ENCODE measurements around the gene ZNF30. TPM values are rescaled to one million over a fixed set of nuclear protein-coding genes. Genes with fewer than 3 reads are reported as not detected.
"Not testable (repeated sequence)": the region's sequence is repeated elsewhere in the genome, so short reads cannot be mapped to it uniquely, and the experiment has no call there.

ZNF30 gene
- total RNA-seq, 5 donors from 2014 or later (not counting 1 experiment from before 2014, with no cell fraction given), result 3.2 to 10.5 (median 8.7) TPM

- H3K36me3 ChIP-seq (ENCODE audit: control insufficient read depth in 2 of 2, extremely low read depth in 1 of 2, insufficient read depth in 1 of 2, low read length in 1 of 2), result peaks cover 28 to 35% of the 10 kb centered on the region in 2 donors
- Mint-ChIP-seq H3K4me3 (peak overlapping the region; percentile 93 to 97 (median 95)), H3K27me3 (no peaks in the 10 kb centered on the region), H3K4me1 (peaks cover 24 to 34% (median 26%) of the 10 kb centered on the region in 3 donors), H3K27ac (peak overlapping the region; percentile 95), H3K36me3 (peaks cover 60% of the 10 kb centered on the region), H3K9me3 (peaks cover 20 to 57% (median 36%) of the 10 kb centered on the region in 3 donors)
- DNase-seq (no peak), ATAC-seq (replicated peaks in 1 of 4) (peak; percentile 4 to 16 (median 12))
- WGBS (ENCODE audit: insufficient coverage), result 33% methylated on average over 10 of the region's 14 CpGs
- no peaks in the 10 kb centered on the region for H3K27me3 ChIP-seq (replicated peaks in 1 of 2; ENCODE audit: control insufficient read depth in 2 of 2, extremely low read depth in 1 of 2, insufficient read depth in 2 of 2, low read length in 1 of 2)
- peaks cover 14% of the 10 kb centered on the region for H3K9me3 ChIP-seq
- peak overlapping the region; percentile 62 to 78 for H3K4me3 ChIP-seq (ENCODE audit: control insufficient read depth in 1 of 2, extremely low read depth in 1 of 2, low read length in 1 of 2)
- H3K4me1 ChIP-seq (ENCODE audit: control insufficient read depth in 1 of 2, extremely low read depth in 1 of 2, insufficient read depth in 2 of 2, low read length in 2 of 2), result peaks cover 3 to 31% of the 10 kb centered on the region in 2 experiments
- CTCF ChIA-PET, result interaction anchor here in 1 of 2 donors (1.6 kb wide), 1 partner anchor 52 kb away, joined by 4 read pairs; no protein-coding TSS in a partner anchor
- peak overlapping the region; percentile 72 for H3K27ac ChIP-seq (ENCODE audit: low read length)
- POLR2A ChIA-PET, result interaction anchor here in 1 of 2 donors (0.6 kb wide), 1 partner anchor 36 kb away, joined by 3 read pairs; no protein-coding TSS in a partner anchor
These were observed 36.2 kb downstream of the ZNF30 start for GRCh38 chr19:34962687-34963572.

- ATAC-seq (replicated peaks in 1 of 4), result peak; percentile 64 to 73 (median 70)
- ChIA-PET POLR2A (no interaction called here), CTCF (interaction anchor here in 1 of 2 donors (1.6 kb wide), 1 partner anchor 51 kb away, joined by 4 read pairs; no protein-coding TSS in a partner anchor)
- Mint-ChIP-seq H3K27me3 (no peaks in the 10 kb centered on the region), H3K36me3 (peaks cover 55% of the 10 kb centered on the region), H3K4me3 (peak within 1 kb of the TSS; percentile 93 to 97 (median 95)), H3K27ac (peak within 1 kb of the TSS; percentile 95), H3K9me3 (peaks cover 20 to 55% (median 40%) of the 10 kb centered on the region in 3 donors), H3K4me1 (peaks cover 24 to 34% (median 26%) of the 10 kb centered on the region in 3 donors)
- WGBS (ENCODE audit: insufficient coverage), result under 1% methylated on average over 78 of the region's 78 CpGs
- Histone ChIP-seq H3K4me1 (ENCODE audit: control insufficient read depth in 1 of 2, extremely low read depth in 1 of 2, insufficient read depth in 2 of 2, low read length in 2 of 2) (peaks cover 3 to 31% of the 10 kb centered on the region in 2 experiments), H3K36me3 (ENCODE audit: control insufficient read depth in 2 of 2, extremely low read depth in 1 of 2, insufficient read depth in 1 of 2, low read length in 1 of 2) (peaks cover 19 to 26% of the 10 kb centered on the region in 2 donors), H3K4me3 (ENCODE audit: control insufficient read depth in 1 of 2, extremely low read depth in 1 of 2, low read length in 1 of 2) (peak within 1 kb of the TSS; percentile 62 to 78), H3K27me3 (replicated peaks in 1 of 2; ENCODE audit: control insufficient read depth in 2 of 2, extremely low read depth in 1 of 2, insufficient read depth in 2 of 2, low read length in 1 of 2) (no peaks in the 10 kb centered on the region), H3K27ac (ENCODE audit: low read length) (peak within 1 kb of the TSS; percentile 72), H3K9me3 (peaks cover 6% of the 10 kb centered on the region)
- peak in 29 of 35 experiments; percentile 6 to 57 (median 26) for DNase-seq
These were observed 37.1 kb downstream of the ZNF30 start, which contains the start of gene ZNF792 for GRCh38 chr19:34963573-34964406. Gene ZNF792 (minus strand): TSS chr19:34964229. CDS start chr19:34963662, 567 bp downstream.

- no peak for DNase-seq
- no CpG with 5 or more reads among the region's 6 CpGs for WGBS (ENCODE audit: insufficient coverage)
- peaks cover 3 to 31% of the 10 kb centered on the region in 2 experiments for H3K4me1 ChIP-seq (ENCODE audit: control insufficient read depth in 1 of 2, extremely low read depth in 1 of 2, insufficient read depth in 2 of 2, low read length in 2 of 2)
- peaks cover 11 to 18% of the 10 kb centered on the region in 2 donors for H3K36me3 ChIP-seq (ENCODE audit: control insufficient read depth in 2 of 2, extremely low read depth in 1 of 2, insufficient read depth in 1 of 2, low read length in 1 of 2)
- peaks cover 47% of the 10 kb centered on the region for H3K36me3 Mint-ChIP-seq
- H3K27ac ChIP-seq (ENCODE audit: low read length), result no peak overlapping the region
- CTCF ChIA-PET, result no interaction called here
- H3K4me3 Mint-ChIP-seq, result peak overlapping the region; percentile 78 to 95 (median 93)
- peaks cover 19 to 48% (median 36%) of the 10 kb centered on the region in 3 donors for H3K9me3 Mint-ChIP-seq
- H3K27me3 ChIP-seq (replicated peaks in 1 of 2; ENCODE audit: control insufficient read depth in 2 of 2, extremely low read depth in 1 of 2, insufficient read depth in 2 of 2, low read length in 1 of 2), result no peaks in the 10 kb centered on the region
- no peaks in the 10 kb centered on the region for H3K27me3 Mint-ChIP-seq
- peaks cover 3% of the 10 kb centered on the region for H3K9me3 ChIP-seq
- no peak for ATAC-seq (replicated peaks in 1 of 4)
- H3K4me3 ChIP-seq (ENCODE audit: control insufficient read depth in 1 of 2, extremely low read depth in 1 of 2, low read length in 1 of 2), result peak overlapping the region in 1 of 2 donors; percentile 62
- H3K4me1 Mint-ChIP-seq, result peaks cover 24 to 34% (median 26%) of the 10 kb centered on the region in 3 donors
- peak overlapping the region; percentile 72 to 74 for H3K27ac Mint-ChIP-seq
- POLR2A ChIA-PET, result no interaction called here
These were observed 37.9 kb downstream of the ZNF30 start for GRCh38 chr19:34964598-34964997.

- peaks cover 3 to 31% of the 10 kb centered on the region in 2 experiments for H3K4me1 ChIP-seq (ENCODE audit: control insufficient read depth in 1 of 2, extremely low read depth in 1 of 2, insufficient read depth in 2 of 2, low read length in 2 of 2)
- H3K9me3 ChIP-seq; H3K36me3 ChIP-seq (ENCODE audit: control insufficient read depth in 2 of 2, extremely low read depth in 1 of 2, insufficient read depth in 1 of 2, low read length in 1 of 2); CTCF ChIA-PET; H3K27me3 Mint-ChIP-seq; H3K4me3 ChIP-seq (ENCODE audit: control insufficient read depth in 1 of 2, extremely low read depth in 1 of 2, low read length in 1 of 2); ATAC-seq (replicated peaks in 1 of 4); H3K27me3 ChIP-seq (replicated peaks in 1 of 2; ENCODE audit: control insufficient read depth in 2 of 2, extremely low read depth in 1 of 2, insufficient read depth in 2 of 2, low read length in 1 of 2); H3K27ac ChIP-seq (ENCODE audit: low read length); POLR2A ChIA-PET; DNase-seq: not testable (repeated sequence)
- WGBS (ENCODE audit: insufficient coverage), result 83% methylated on average over 1 of the region's 5 CpGs
- peak overlapping the region in 1 of 2 donors; percentile 6 for H3K27ac Mint-ChIP-seq
- H3K4me3 Mint-ChIP-seq, result peak overlapping the region; percentile 34 to 95 (median 93)
- peaks cover 10 to 39% (median 29%) of the 10 kb centered on the region in 3 donors for H3K9me3 Mint-ChIP-seq
- peaks cover 23 to 29% (median 24%) of the 10 kb centered on the region in 3 donors for H3K4me1 Mint-ChIP-seq
- H3K36me3 Mint-ChIP-seq, result peaks cover 38% of the 10 kb centered on the region
These were observed 38.8 kb downstream of the ZNF30 start for GRCh38 chr19:34965505-34965904.

GRCh38 chr19:34967551-34967950 lies 40.8 kb downstream of the ZNF30 start:
- Mint-ChIP-seq H3K9me3 (peaks cover 0 to 24% (median 14%) of the 10 kb centered on the region in 3 donors), H3K27ac (peak overlapping the region in 1 of 2 donors; percentile 55), H3K4me3 (no peak overlapping the region), H3K36me3 (peaks cover 17% of the 10 kb centered on the region), H3K27me3 (no peaks in the 10 kb centered on the region), H3K4me1 (peaks cover 9 to 12% (median 11%) of the 10 kb centered on the region in 3 donors)
- Histone ChIP-seq H3K27ac (ENCODE audit: low read length) (no peak overlapping the region), H3K27me3 (replicated peaks in 1 of 2; ENCODE audit: control insufficient read depth in 2 of 2, extremely low read depth in 1 of 2, insufficient read depth in 2 of 2, low read length in 1 of 2) (no peaks in the 10 kb centered on the region), H3K9me3 (no peaks in the 10 kb centered on the region), H3K4me1 (ENCODE audit: control insufficient read depth in 1 of 2, extremely low read depth in 1 of 2, insufficient read depth in 2 of 2, low read length in 2 of 2) (peaks cover 1 to 15% of the 10 kb centered on the region in 2 experiments), H3K4me3 (ENCODE audit: control insufficient read depth in 1 of 2, extremely low read depth in 1 of 2, low read length in 1 of 2) (no peak overlapping the region), H3K36me3 (ENCODE audit: control insufficient read depth in 2 of 2, extremely low read depth in 1 of 2, insufficient read depth in 1 of 2, low read length in 1 of 2) (no peaks in the 10 kb centered on the region)
- CTCF ChIA-PET, result interaction anchor here (0.6 to 0.9 kb wide), 2 partner anchors 47 to 271 kb away, joined by 3 to 8 read pairs; no protein-coding TSS in a partner anchor
- 100% methylated on average over 3 of the region's 6 CpGs for WGBS (ENCODE audit: insufficient coverage)
- POLR2A ChIA-PET, result no interaction called here
- no peak for DNase-seq
- ATAC-seq (replicated peaks in 1 of 4), result no peak
